Measurements from ENCODE around the gene MRPL40. TPM values are rescaled to one million over a fixed set of nuclear protein-coding genes. Genes with fewer than 3 reads are reported as not detected.

The MRPL40 gene
- total RNA-seq, 1 experiment from 2014 or later: 40.1 TPM

DNA sequence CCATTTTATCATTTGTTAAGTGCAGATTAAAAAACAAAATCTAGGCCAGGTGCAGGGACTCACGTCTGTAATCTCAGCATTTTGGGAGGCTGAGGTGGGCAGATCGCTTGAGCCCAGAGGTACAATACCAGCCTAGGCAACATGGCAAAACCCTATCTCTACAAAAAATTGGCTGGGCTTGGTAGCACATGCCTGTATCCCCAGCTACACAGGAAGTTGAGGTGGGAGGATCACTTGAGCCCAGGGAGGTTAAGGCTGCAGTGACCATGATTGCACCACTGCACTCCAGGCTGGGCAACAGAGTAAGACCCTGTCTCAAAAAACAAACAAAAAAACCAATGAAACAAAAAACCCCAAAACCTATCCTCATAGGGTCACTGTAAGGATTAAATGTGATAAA lies 33.7 kb upstream of the MRPL40 start:
- no peak for TF ChIP-seq SP1 (IDR thresholded peaks at IDR 0.05; ENCODE audit: low read depth)
- no peak for TF ChIP-seq SIN3A (IDR thresholded peaks at IDR 0.05; ENCODE audit: low read depth)
- no peak for TF ChIP-seq EZH2 (IDR thresholded peaks at IDR 0.05)
- no peak for TF ChIP-seq JUND (IDR thresholded peaks at IDR 0.05)
- no peak for TF ChIP-seq ZFX (IDR thresholded peaks at IDR 0.05)
- no peak for TF ChIP-seq YY1 (IDR thresholded peaks at IDR 0.05; ENCODE audit: extremely low read depth, insufficient replicate concordance, low read depth, low read length)
- TF ChIP-seq, protein P1, sequence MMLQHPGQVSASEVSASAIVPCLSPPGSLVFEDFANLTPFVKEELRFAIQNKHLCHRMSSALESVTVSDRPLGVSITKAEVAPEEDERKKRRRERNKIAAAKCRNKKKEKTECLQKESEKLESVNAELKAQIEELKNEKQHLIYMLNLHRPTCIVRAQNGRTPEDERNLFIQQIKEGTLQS (IDR thresholded peaks at IDR 0.05): no peak
- TF ChIP-seq POLR2AphosphoS5 (IDR thresholded peaks at IDR 0.05; ENCODE audit: low read depth, low read length): no peak
- no peak for TF ChIP-seq SRF (IDR thresholded peaks at IDR 0.05; ENCODE audit: low read depth)
- no peak for TF ChIP-seq EGR1 (IDR thresholded peaks at IDR 0.05; ENCODE audit: low read depth)
- TF ChIP-seq, protein P2, sequence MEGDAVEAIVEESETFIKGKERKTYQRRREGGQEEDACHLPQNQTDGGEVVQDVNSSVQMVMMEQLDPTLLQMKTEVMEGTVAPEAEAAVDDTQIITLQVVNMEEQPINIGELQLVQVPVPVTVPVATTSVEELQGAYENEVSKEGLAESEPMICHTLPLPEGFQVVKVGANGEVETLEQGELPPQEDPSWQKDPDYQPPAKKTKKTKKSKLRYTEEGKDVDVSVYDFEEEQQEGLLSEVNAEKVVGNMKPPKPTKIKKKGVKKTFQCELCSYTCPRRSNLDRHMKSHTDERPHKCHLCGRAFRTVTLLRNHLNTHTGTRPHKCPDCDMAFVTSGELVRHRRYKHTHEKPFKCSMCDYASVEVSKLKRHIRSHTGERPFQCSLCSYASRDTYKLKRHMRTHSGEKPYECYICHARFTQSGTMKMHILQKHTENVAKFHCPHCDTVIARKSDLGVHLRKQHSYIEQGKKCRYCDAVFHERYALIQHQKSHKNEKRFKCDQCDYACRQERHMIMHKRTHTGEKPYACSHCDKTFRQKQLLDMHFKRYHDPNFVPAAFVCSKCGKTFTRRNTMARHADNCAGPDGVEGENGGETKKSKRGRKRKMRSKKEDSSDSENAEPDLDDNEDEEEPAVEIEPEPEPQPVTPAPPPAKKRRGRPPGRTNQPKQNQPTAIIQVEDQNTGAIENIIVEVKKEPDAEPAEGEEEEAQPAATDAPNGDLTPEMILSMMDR (IDR thresholded peaks at IDR 0.05 in 2 of 3, conservative IDR thresholded peaks at IDR 0.05 in 1 of 3; ENCODE audit: borderline replicate concordance in 1 of 3, insufficient read depth in 1 of 3, low read depth in 2 of 3, low read length in 2 of 3): no peak
- no peak for TF ChIP-seq ZNF274 (IDR thresholded peaks at IDR 0.05; ENCODE audit: low read depth, low read length)
- no peak for TF ChIP-seq TCF7L2 (IDR thresholded peaks at IDR 0.05; ENCODE audit: borderline replicate concordance, extremely low read depth, insufficient read depth, insufficient read length)
- no peak for TF ChIP-seq CBX3 (IDR thresholded peaks at IDR 0.05; ENCODE audit: low read depth)
- no peak for TF ChIP-seq RAD21 (IDR thresholded peaks at IDR 0.05; ENCODE audit: low read depth)
- TF ChIP-seq EZH2phosphoT487 (IDR thresholded peaks at IDR 0.05; ENCODE audit: borderline replicate concordance): no peak
- TF ChIP-seq POLR2A (IDR thresholded peaks at IDR 0.05; ENCODE audit: borderline replicate concordance, extremely low read depth, insufficient read depth, insufficient read length): no peak
- TF ChIP-seq CEBPB (IDR thresholded peaks at IDR 0.05; ENCODE audit: low read depth): no peak
- TF ChIP-seq, protein P3, sequence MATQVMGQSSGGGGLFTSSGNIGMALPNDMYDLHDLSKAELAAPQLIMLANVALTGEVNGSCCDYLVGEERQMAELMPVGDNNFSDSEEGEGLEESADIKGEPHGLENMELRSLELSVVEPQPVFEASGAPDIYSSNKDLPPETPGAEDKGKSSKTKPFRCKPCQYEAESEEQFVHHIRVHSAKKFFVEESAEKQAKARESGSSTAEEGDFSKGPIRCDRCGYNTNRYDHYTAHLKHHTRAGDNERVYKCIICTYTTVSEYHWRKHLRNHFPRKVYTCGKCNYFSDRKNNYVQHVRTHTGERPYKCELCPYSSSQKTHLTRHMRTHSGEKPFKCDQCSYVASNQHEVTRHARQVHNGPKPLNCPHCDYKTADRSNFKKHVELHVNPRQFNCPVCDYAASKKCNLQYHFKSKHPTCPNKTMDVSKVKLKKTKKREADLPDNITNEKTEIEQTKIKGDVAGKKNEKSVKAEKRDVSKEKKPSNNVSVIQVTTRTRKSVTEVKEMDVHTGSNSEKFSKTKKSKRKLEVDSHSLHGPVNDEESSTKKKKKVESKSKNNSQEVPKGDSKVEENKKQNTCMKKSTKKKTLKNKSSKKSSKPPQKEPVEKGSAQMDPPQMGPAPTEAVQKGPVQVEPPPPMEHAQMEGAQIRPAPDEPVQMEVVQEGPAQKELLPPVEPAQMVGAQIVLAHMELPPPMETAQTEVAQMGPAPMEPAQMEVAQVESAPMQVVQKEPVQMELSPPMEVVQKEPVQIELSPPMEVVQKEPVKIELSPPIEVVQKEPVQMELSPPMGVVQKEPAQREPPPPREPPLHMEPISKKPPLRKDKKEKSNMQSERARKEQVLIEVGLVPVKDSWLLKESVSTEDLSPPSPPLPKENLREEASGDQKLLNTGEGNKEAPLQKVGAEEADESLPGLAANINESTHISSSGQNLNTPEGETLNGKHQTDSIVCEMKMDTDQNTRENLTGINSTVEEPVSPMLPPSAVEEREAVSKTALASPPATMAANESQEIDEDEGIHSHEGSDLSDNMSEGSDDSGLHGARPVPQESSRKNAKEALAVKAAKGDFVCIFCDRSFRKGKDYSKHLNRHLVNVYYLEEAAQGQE (IDR thresholded peaks at IDR 0.05; ENCODE audit: low read depth): no peak
- TF ChIP-seq, protein P4, sequence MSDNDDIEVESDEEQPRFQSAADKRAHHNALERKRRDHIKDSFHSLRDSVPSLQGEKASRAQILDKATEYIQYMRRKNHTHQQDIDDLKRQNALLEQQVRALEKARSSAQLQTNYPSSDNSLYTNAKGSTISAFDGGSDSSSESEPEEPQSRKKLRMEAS (IDR thresholded peaks at IDR 0.05): no peak
- Histone ChIP-seq H3K4me3 (replicated peaks in 1 of 2; ENCODE audit: low read depth in 1 of 2, low read length in 2 of 2) (no peak overlapping the region), H3K9ac (ENCODE audit: low read length) (no peak overlapping the region), H3K9me2 (ENCODE audit: insufficient read depth) (no peaks in the 10 kb centered on the region), H4K20me1 (ENCODE audit: insufficient read depth) (no peaks in the 10 kb centered on the region), H3K27me3 (ENCODE audit: insufficient read depth, low read length) (no peaks in the 10 kb centered on the region), H3K4me2 (ENCODE audit: low read length) (no peak overlapping the region), H3K9me3 (ENCODE audit: control insufficient read depth in 1 of 2, insufficient read depth in 1 of 2, low read depth in 1 of 2, low read length in 2 of 2) (no peaks in the 10 kb centered on the region), H3K36me3 (ENCODE audit: control insufficient read depth in 1 of 2, insufficient read depth in 2 of 2, low read length in 2 of 2) (peaks cover 17 to 26% of the 10 kb centered on the region in 2 experiments; a peak in 3 of 4 replicates), H3K27ac (ENCODE audit: low read depth, low read length) (no peak overlapping the region), H2AFZ (ENCODE audit: low read depth, low read length, poor library complexity, severe bottlenecking) (no peak overlapping the region), H3K79me2 (ENCODE audit: insufficient read depth, low read length) (no peaks in the 10 kb centered on the region), H3K4me1 (ENCODE audit: control insufficient read depth in 1 of 2, insufficient read depth in 2 of 2, low read length in 2 of 2) (peaks cover 0 to 4% of the 10 kb centered on the region in 2 experiments; a peak in 2 of 4 replicates)
- DNase-seq (ENCODE audit: low read depth, low spot score) (no peak), ATAC-seq (no peak)
- BruUV-seq (replicated peaks): no TSS peak
- ChIA-PET CTCF (no interaction called here), RAD21 (ENCODE audit: low non-redundant PET in 1 of 2, low total read pairs in 2 of 2, uncharacterized antibody in 2 of 2, unreplicated experiment in 2 of 2) (no interaction called here), POLR2A (no interaction called here)
- intact Hi-C loops (cut with micrococcal nuclease): no loop called here
